HG02852 (cell line): ENCODE data around the gene ZBED1.
"Not testable (repeated sequence)": the region's sequence is repeated elsewhere in the genome, so short reads cannot be mapped to it uniquely, and the experiment has no call there.

Experiments used
- ATAC-seq: cut with Tn5 transposase; IDR thresholded peaks from one replicate; pipeline ENCODE4 v1.9.1; 2021; ENCODE audit warnings: mild to moderate bottlenecking, moderate library complexity; ENCODE audit not compliant: unreplicated experiment

ZBED1 gene

GRCh38 chrX:2477313-2477712, 23.5 kb downstream of the ZBED1 start:
- ATAC-seq, result not testable (repeated sequence)

GRCh38 chrX:2474963-2475726, 25.6 kb downstream of the ZBED1 start:
- ATAC-seq, result no peak

GRCh38 chrX:2474280-2474962, 26.4 kb downstream of the ZBED1 start:
- no peak for ATAC-seq

- ATAC-seq, result not testable (repeated sequence)
Observed at GRCh38 chrX:2473064-2473463, 27.7 kb downstream of the ZBED1 start.

- no peak for ATAC-seq
Observed at GRCh38 chrX:2471641-2472040, 29.1 kb downstream of the ZBED1 start.

GRCh38 chrX:2471126-2471525, 29.6 kb downstream of the ZBED1 start:
- ATAC-seq, result not testable (repeated sequence)

- not testable (repeated sequence) for ATAC-seq
Observed at GRCh38 chrX:2469852-2470251, 30.9 kb downstream of the ZBED1 start.

- no peak for ATAC-seq
Observed at GRCh38 chrX:2469196-2469685, 31.5 kb downstream of the ZBED1 start.

- ATAC-seq, result no peak
Observed at GRCh38 chrX:2468261-2469195, 32.2 kb downstream of the ZBED1 start.

- ATAC-seq, result no peak
Observed at GRCh38 chrX:2466876-2467656, 33.7 kb downstream of the ZBED1 start.

- ATAC-seq, result no peak
Observed at GRCh38 chrX:2464677-2465166, 36.1 kb downstream of the ZBED1 start.

- no peak for ATAC-seq
Observed at GRCh38 chrX:2463973-2464676, 36.7 kb downstream of the ZBED1 start.

- not testable (repeated sequence) for ATAC-seq
Observed at GRCh38 chrX:2463481-2463880, 37.3 kb downstream of the ZBED1 start.

GRCh38 chrX:2462780-2463179, 38.0 kb downstream of the ZBED1 start:
- no peak for ATAC-seq

GRCh38 chrX:2462074-2462473, 38.7 kb downstream of the ZBED1 start:
- ATAC-seq, result no peak

- ATAC-seq, result no peak
Observed at GRCh38 chrX:2461711-2462016, 39.1 kb downstream of the ZBED1 start.

- not testable (repeated sequence) for ATAC-seq
Observed at GRCh38 chrX:2460821-2461710, 39.7 kb downstream of the ZBED1 start.

- ATAC-seq, result not testable (repeated sequence)
Observed at GRCh38 chrX:2460048-2460447, 40.7 kb downstream of the ZBED1 start.

- ATAC-seq, result no peak
Observed at GRCh38 chrX:2458309-2458708, 42.5 kb downstream of the ZBED1 start.
